NCI-H510A (cell line): ENCODE measurements around the gene TMEM205.
"Not testable (repeated sequence)": the region's sequence is repeated elsewhere in the genome, so short reads cannot be mapped to it uniquely, and the experiment has no call there.

Experiments used
- DNase-seq: peaks from one replicate; lab custom pipeline; 2025; lab: John Stamatoyannopoulos, UW

The TMEM205 gene

GRCh38 chr19:11339254-11340098 lies 6.6 kb downstream of the TMEM205 start, which contains the start of gene RAB3D:
RAB3D (minus strand) TSS chr19:11339657; CDS start chr19:11337399, 2,258 bp downstream.
- DNase-seq: peak; percentile 86

DNA sequence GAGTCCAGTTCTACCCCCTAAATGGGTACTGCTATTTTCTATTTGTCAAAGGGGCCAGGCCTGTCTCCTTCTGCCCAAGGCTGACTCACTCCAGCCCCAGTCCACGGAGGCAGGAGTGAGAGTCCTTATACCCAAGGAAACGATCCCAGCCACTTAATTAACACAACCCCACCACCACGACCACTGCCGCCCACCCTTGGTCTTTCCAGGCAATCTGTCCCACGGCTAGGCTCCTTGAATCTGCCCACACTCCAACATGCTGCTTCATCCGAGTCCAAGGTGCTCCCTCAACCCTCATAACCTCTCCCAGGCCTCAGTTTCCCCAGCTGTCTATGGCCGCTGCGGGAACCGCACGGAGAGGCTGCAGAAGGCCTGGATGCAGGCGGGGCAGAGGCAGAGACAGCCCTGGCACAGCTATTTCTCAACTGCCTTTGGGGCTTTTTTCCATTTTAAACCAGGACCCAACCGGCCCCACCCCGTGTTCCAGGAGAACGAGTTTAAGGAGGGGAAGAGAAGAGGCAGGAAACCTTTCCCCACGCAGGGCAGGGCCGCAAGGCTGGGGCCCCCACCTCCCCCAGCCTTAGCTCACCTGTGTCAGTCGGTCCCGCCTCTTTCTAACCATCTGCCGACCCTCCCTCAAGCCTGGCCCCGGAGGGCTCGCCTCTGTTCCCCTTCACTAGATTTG lies 7.4 kb downstream of the TMEM205 start:
- DNase-seq: no peak

DNA sequence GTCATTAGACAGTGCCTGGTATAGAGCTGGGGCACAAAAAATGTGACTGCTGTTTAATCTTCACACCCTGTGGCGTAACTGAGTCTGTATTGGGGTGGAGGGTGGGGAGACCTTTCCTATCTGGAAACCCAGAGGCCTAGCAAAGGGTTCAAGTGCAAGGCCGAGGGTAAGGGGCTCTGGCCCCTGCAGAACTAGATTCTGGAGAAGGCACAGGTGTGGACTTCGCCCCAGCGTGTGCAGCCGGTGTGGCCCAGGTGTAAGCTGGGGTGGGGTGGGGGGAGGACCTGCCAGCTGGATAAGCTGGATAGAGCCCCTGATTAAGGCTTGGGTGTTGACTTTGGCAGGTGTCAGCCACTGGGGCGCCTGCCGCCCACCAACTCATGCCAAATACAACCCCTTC lies 7.9 kb downstream of the TMEM205 start:
- DNase-seq: no peak

DNA sequence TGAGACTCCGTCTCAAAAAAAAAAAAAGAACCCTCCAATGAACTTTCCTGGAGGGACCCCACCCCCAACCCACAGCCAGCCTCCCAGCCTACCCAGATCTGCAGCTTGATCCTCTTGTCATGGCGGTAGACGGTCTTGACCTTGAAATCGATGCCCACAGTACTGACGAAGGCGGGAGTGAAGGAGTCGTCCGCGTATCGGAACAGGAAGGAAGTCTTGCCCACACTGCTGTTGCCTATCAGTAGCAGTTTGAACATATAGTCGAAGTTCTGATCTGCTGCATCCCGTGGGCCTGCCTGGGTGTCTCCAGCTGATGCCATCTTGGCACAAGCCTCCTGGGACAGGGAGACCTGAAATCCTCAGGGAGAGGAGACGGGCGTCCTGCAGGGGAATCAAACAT lies 9.0 kb downstream of the TMEM205 start:
- no peak for DNase-seq

DNA sequence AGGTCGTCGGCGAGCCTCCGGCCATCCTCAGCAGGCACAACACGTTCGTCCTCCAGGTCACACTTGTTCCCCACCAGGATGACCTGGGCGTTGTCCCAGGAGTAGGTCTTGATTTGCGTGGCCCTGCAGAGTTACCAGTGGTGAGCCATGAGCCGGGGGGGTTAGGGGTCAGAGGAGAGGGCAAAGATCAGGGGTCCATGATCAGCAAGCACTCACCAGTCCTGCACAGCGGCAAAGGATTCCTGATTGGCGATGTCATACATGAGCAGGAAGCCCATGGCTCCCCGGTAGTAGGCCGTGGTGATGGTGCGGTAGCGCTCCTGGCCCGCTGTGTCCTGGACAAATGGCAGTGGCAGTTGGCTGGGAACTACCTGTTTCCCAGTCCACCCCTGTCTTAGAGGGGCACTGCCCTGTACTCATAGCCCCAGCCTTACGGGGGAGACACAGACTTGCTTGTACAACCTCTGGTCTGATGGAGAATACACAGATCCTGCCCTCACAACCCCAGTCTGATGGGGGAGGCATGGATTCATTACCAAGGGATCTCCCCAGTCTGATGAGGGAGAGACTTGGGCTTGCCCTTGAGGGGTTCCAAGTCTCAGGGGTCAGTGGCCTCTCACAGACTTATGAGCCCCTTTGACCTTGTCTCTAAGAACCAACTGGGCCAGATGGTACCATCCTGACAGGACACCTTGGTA lies 10.5 kb downstream of the TMEM205 start:
- DNase-seq: no peak

GRCh38 chr19:11333838-11334237 lies 12.2 kb downstream of the TMEM205 start:
- DNase-seq: not testable (repeated sequence)

- no peak for DNase-seq
These were observed 13.2 kb downstream of the TMEM205 start for GRCh38 chr19:11332822-11333221.

- no peak for DNase-seq
These were observed 14.6 kb downstream of the TMEM205 start for GRCh38 chr19:11331502-11331901.

- no peak for DNase-seq
These were observed 15.9 kb downstream of the TMEM205 start for GRCh38 chr19:11330127-11330526.

- no peak for DNase-seq
These were observed 20.5 kb downstream of the TMEM205 start for GRCh38 chr19:11325544-11325943.

DNA sequence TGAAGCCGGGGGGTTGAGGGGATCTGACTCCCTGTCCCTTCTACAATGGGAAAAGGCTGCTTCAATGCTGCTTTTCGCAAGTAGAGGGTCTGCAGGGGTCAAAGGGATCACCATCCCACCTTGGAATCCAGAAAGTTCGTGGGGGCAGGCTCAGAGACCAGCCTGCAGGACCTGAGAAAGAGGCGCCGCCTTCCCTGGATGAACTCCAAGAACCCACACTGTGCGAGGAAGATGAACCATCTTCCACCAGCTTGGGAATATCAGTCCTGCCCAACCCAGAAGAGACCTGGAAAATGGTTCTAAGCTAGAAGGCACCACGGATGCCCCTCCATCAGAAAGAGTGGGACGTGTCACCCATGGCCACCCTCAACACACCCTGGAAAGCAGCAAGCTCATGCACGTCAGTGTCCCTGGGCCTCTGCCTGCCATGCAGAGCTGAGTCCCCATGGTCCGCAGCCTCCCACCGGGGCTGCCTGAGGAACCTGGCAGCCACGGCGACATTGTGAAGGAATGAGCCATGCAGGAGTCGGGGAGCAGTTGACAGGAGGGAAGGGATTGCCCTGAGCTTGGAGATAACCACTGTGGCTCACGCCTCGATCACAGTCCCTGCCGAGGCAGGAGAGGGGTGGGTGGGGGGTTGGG lies 21.2 kb downstream of the TMEM205 start:
- DNase-seq: no peak

GRCh38 chr19:11324079-11324661 lies 21.9 kb downstream of the TMEM205 start:
- peak; percentile 48 for DNase-seq

- DNase-seq: no peak
These were observed 22.4 kb downstream of the TMEM205 start for GRCh38 chr19:11323601-11324078.

DNA sequence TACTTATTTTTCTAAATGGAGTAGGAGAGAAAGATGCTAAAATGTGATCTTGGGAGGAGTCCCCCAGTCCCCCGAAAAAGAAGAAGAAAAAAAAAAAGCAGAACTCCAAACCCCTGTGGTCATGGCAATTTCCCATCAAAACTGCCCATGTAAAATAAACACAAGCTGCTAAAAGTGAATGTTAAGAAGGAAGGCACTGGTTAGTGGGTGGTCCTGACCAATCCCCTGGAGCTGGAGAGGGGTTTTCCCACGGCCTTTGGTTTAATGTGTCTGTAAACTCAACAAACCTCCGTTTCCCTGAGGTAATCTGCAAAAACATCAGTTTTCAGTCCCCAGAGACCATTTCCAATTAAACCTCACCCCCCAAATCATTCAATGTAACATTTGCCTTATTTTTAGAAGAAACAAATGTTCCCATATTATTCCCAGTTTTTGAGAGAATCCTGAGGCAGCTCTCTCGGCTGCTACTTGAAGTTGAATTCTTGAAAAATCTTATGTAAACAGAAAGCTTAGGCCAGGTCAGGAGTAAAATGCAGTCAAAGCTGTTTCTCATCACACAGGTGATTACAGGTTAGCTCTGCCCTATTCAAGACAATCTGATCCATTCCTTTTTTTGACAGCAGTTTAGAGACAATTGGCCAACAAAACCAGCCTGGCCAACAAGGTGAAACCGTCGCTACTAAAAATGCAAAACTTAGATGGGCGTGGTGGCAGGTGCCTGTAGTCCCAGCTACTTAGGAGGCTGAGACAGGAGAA lies 23.6 kb downstream of the TMEM205 start:
- DNase-seq: no peak

DNA sequence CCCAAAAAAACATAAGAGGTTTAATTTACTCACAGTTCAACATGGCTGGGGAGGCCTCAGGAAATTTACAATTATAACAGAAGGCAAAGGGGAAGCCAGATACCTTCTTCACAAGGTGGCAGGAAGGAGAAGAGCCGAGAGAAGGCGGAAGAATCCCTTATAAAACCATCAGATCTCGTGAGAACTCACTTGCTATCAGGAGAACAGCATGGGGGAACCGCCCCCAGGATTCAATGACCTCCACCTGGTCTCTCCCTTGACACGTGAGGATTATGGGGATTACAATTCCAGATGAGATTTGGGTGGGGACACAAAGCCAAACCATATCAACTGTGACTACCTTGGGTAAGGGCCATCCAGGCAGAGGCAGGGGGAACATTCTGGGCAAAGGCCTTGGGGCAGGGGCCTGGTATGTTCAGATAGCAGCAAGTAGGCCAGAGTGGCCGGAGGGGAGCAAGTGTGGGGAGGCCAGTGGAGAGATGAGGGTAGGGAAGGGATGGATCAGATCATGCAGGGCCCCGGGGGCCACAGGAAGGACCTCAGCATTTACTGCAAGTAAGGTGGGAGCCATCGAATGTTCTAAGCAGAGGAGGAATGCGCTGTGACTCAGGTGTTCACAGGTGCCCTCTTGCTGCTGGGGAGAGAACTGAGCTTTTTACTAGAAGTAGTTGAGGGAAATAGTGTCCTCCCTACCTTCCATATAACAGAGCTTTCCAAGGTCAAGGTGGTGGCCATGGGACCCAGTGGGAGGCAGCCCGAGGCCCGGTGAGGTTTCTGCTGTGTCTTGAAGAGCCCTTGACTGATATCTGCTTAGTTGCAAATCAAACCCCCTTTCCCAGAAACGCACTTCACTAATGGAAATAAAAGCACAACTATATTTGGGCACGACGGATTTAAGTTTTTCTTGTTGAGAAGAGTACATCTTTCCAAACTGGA lies 24.6 kb downstream of the TMEM205 start:
- no peak for DNase-seq

GRCh38 chr19:11320278-11320995 lies 25.6 kb downstream of the TMEM205 start:
- not testable (repeated sequence) for DNase-seq

GRCh38 chr19:11306337-11306736 lies 39.7 kb downstream of the TMEM205 start:
- no peak for DNase-seq

DNA sequence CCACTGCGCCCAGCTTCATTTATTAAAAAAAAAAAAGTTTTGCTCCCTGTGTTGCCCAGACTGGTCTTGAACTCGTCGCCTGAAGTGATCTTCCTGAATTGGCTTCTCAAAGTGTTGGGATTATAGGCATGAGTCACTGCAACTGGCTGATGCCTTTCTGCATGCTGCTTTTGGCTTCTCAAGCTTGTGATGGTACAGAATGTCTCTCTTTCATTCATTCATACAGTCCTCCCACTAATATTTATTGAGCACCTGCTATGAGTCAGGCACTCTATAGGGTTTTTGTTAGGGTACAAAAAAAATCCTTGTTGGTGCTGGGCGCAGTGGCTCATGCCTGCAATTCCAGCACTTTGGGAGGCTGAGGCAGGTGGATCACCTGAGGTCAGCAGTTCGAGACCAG lies 41.1 kb downstream of the TMEM205 start:
- no peak for DNase-seq

DNA sequence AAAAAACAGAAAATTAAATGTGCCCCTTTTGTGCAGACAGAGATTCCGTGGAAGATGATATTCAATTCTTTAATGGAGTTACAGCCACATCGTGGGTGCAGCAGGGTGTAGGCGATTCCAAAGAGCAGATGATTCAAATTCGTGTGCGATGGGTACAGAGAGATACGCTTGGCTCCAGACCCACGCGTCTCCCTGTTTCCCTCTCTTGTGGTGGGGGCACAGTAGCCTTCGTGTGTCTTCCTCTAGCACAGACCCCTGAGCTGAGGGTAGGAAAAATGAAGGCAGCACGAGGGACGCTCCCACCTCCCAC lies 45.3 kb downstream of the TMEM205 start:
- no peak for DNase-seq
